Fibroblast of lung (primary cell): ENCODE measurements around the gene NKX2-1. TPM values are rescaled to one million over a fixed set of nuclear protein-coding genes. Genes with fewer than 3 reads are reported as not detected.

Experiments used
- DNase-seq, 2 donors: peaks; one replicate each; pipeline versions ENCODE4 v3.0.0 to v3.0.0-alpha.2; 2010; ENCODE audit warnings: low read depth in 2 of 2
- H2AFZ ChIP-seq: 2 replicates; pipeline ENCODE4 v1.5.1; 2012; ENCODE audit warnings: low read length, control low read depth, inconsistent platforms
- H3K27ac ChIP-seq: 2 replicates; pipeline ENCODE4 v1.5.1; 2011; ENCODE audit warnings: low read length, control low read depth; ENCODE audit not compliant: insufficient read depth
- H3K27me3 ChIP-seq: 2 replicates; pipeline ENCODE4 v1.5.1; 2011; ENCODE audit warnings: mild to moderate bottlenecking, low read length; ENCODE audit not compliant: control insufficient read depth, insufficient read depth
- H3K36me3 ChIP-seq: 2 replicates; pipeline ENCODE4 v1.5.1; 2011; ENCODE audit warnings: low read length; ENCODE audit not compliant: control insufficient read depth, insufficient read depth
- H3K4me1 ChIP-seq: 2 replicates; pipeline ENCODE4 v1.5.1; 2011; ENCODE audit warnings: low read length; ENCODE audit not compliant: control insufficient read depth, insufficient read depth; ENCODE audit errors: extremely low read depth
- H3K4me2 ChIP-seq: 2 replicates; pipeline ENCODE4 v1.5.1; 2011; ENCODE audit warnings: low read length, control low read depth; ENCODE audit not compliant: insufficient read depth; ENCODE audit errors: extremely low read depth
- H3K4me3 ChIP-seq, 4 experiments: fragments of 200-600 bp in 1 of 4; sonication (generic) in 1 of 4; replicated peaks in 1 of 4; 2 replicates each; pipeline ENCODE4 v1.5.1; 2011 to 2016; ENCODE audit warnings: low read length in 4 of 4, low read depth in 3 of 4, mild to moderate bottlenecking in 3 of 4, control low read depth in 2 of 4, inconsistent platforms in 1 of 4, mixed read lengths in 1 of 4; ENCODE audit not compliant: insufficient read depth in 1 of 4; ENCODE audit errors: control extremely low read depth in 1 of 4
- H3K79me2 ChIP-seq: 2 replicates; pipeline ENCODE4 v1.5.1; 2012; ENCODE audit warnings: mild to moderate bottlenecking, low read length, inconsistent platforms; ENCODE audit not compliant: control insufficient read depth, insufficient read depth
- H3K9ac ChIP-seq: 2 replicates; pipeline ENCODE4 v1.5.1; 2011; ENCODE audit warnings: mild to moderate bottlenecking, low read length, control low read depth; ENCODE audit not compliant: insufficient read depth
- H3K9me3 ChIP-seq: 2 replicates; pipeline ENCODE4 v1.5.1; 2012; ENCODE audit warnings: low read depth, low read length; ENCODE audit not compliant: control insufficient read depth, insufficient read depth
- H4K20me1 ChIP-seq: 2 replicates; pipeline ENCODE4 v1.5.1; 2011; ENCODE audit warnings: low read length; ENCODE audit not compliant: control insufficient read depth, insufficient read depth; ENCODE audit errors: extremely low read depth
- CTCF ChIP-seq, 2 donors: IDR thresholded peaks in 1 of 2; conservative IDR thresholded peaks in 1 of 2; 1 replicate in 1 of 2; 2 replicates in 1 of 2; pipeline ENCODE4 v1.5.1; 2011 to 2012; ENCODE audit warnings: low read length in 2 of 2, control low read depth in 1 of 2, inconsistent platforms in 1 of 2, low read depth in 1 of 2, mild to moderate bottlenecking in 1 of 2
- EZH2 ChIP-seq: IDR thresholded peaks from 2 replicates; pipeline ENCODE4 v1.5.1; 2012; ENCODE audit warnings: low read length, control low read depth, mild to moderate bottlenecking; ENCODE audit errors: missing control alignments
- polyA plus RNA-seq, 2 donors: library from polyadenylated mRNA; depleted of rRNA in 1 of 2; stranded (reverse) in 1 of 2; unstranded in 1 of 2; fragments of >200 nt; gene quantifications; 2 replicates each; pipeline ENCODE4 v1.2.1, GENCODE V29; 2011 to 2012; ENCODE audit warnings: missing spikeins in 1 of 2
- total RNA-seq: library from RNA; depleted of rRNA; stranded (reverse); fragments of >200 nt; gene quantifications from 2 replicates; pipeline ENCODE4 v1.2.1, GENCODE V29; 2014

NKX2-1 gene
- total and polyA plus RNA-seq, 2 donors (not counting 1 experiment from before 2014, with no cell fraction given) = not detected

- no peak overlapping the region for H3K4me3 ChIP-seq
- no peaks in the 10 kb centered on the region for H3K36me3 ChIP-seq
- no peak for TF ChIP-seq CTCF (conservative IDR thresholded peaks at IDR 0.05 in 1 of 2, IDR thresholded peaks at IDR 0.05 in 1 of 2; ENCODE audit: low read depth in 1 of 2, low read length in 2 of 2)
- no peak for TF ChIP-seq EZH2
- no peak overlapping the region for H2AFZ ChIP-seq
- H3K27ac ChIP-seq = no peak overlapping the region
- no peaks in the 10 kb centered on the region for H3K4me1 ChIP-seq
- DNase-seq = no peak
- H3K9ac ChIP-seq = no peak overlapping the region
- H3K79me2 ChIP-seq = no peaks in the 10 kb centered on the region
- H4K20me1 ChIP-seq = no peaks in the 10 kb centered on the region
- H3K9me3 ChIP-seq = no peaks in the 10 kb centered on the region
- H3K4me2 ChIP-seq = no peak overlapping the region
- peaks cover 81% of the 10 kb centered on the region for H3K27me3 ChIP-seq
Observed at GRCh38 chr14:36516719-36517241, 3.3 kb downstream of the NKX2-1 start.

- Histone ChIP-seq H3K9me3 (no peaks in the 10 kb centered on the region), H2AFZ (no peak overlapping the region), H3K36me3 (no peaks in the 10 kb centered on the region), H3K4me2 (no peak overlapping the region), H3K79me2 (no peaks in the 10 kb centered on the region), H4K20me1 (no peaks in the 10 kb centered on the region), H3K27ac (no peak overlapping the region), H3K9ac (no peak overlapping the region), H3K4me3 (no peak overlapping the region), H3K4me1 (no peaks in the 10 kb centered on the region), H3K27me3 (peaks cover 75% of the 10 kb centered on the region)
- DNase-seq = peak in 1 of 2 donors; percentile 52
- TF ChIP-seq EZH2 (no peak), CTCF (conservative IDR thresholded peaks at IDR 0.05 in 1 of 2, IDR thresholded peaks at IDR 0.05 in 1 of 2; ENCODE audit: low read depth in 1 of 2, low read length in 2 of 2) (no peak)
Observed at GRCh38 chr14:36515896-36516718, 3.9 kb downstream of the NKX2-1 start.

- Histone ChIP-seq H3K9me3 (no peaks in the 10 kb centered on the region), H3K9ac (no peak overlapping the region), H4K20me1 (no peaks in the 10 kb centered on the region), H3K4me2 (no peak overlapping the region), H3K27ac (no peak overlapping the region), H3K36me3 (no peaks in the 10 kb centered on the region), H3K79me2 (no peaks in the 10 kb centered on the region), H3K4me3 (no peak overlapping the region), H2AFZ (no peak overlapping the region), H3K27me3 (peaks cover 72% of the 10 kb centered on the region), H3K4me1 (no peaks in the 10 kb centered on the region)
- TF ChIP-seq EZH2 (no peak), CTCF (conservative IDR thresholded peaks at IDR 0.05 in 1 of 2, IDR thresholded peaks at IDR 0.05 in 1 of 2; ENCODE audit: low read depth in 1 of 2, low read length in 2 of 2) (no peak)
- DNase-seq = no peak
Observed at GRCh38 chr14:36515105-36515593, 4.9 kb downstream of the NKX2-1 start.
